Activated CD8-positive, alpha-beta memory T cell treated with anti-CD3 and anti-CD28 coated beads, Interleukin-2, amount 50 U/mL, for 4 hours (primary cell): ENCODE results near the gene ZNF287.

Experiments used
- DNase-seq: peaks from one replicate; pipeline ENCODE4 v3.0.0-alpha.2; 2020

ZNF287 gene

GRCh38 chr17:16515933-16516332 lies 53.1 kb downstream of the ZNF287 start:
- DNase-seq, result no peak

GRCh38 chr17:16513873-16514272 lies 55.1 kb downstream of the ZNF287 start:
- no peak for DNase-seq

GRCh38 chr17:16512011-16512410 lies 57.0 kb downstream of the ZNF287 start:
- DNase-seq, result no peak

- DNase-seq, result no peak
Measured at GRCh38 chr17:16511593-16511992, 57.4 kb downstream of the ZNF287 start.

- no peak for DNase-seq
Measured at GRCh38 chr17:16507918-16508533, 61.0 kb downstream of the ZNF287 start.

- no peak for DNase-seq
Measured at GRCh38 chr17:16506188-16506587, 62.8 kb downstream of the ZNF287 start.

- DNase-seq, result no peak
Measured at GRCh38 chr17:16504984-16505383, 64.0 kb downstream of the ZNF287 start.
